Measurements from ENCODE around the gene COG1.

Gene COG1

DNA sequence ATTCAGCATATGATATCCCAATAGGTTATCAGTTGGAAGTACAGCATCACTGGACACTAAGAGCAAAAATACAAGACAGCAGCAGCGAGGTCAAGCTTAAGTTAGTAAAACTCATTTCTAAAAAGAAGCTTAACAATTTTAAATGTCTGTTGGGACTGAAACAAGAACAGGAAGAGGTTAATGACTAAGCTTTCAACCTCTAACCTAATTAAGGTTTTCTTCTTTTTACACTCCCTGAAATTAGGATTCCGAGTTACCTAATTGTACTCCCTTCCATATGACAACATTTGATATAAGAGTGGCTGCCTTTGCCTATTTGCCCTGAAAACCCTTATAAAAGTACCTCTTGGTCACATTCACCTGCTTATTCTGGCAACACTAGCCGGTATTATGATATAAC lies 34.5 kb downstream of the COG1 start:
- DNase-seq (ENCODE audit: low read depth in 2 of 2): no peak

DNA sequence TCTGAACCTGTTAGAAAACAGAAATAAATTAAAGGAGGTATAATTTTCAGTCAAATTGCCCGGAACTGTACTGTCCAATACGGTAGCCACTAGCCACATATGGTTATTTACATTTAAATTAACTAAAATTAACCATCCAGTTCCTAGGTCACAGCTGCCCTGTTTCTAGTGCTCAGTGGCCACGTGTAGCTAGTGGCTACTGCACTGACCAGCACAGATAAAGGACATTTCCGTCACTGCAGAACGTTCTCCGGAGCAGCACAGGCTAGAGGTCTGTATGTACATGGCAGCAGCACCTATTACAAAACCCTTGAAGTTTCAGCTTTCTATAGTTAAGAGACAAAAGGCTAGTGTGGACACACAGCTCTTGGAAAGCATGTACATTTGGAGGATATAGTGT lies 35.1 kb downstream of the COG1 start:
- DNase-seq (ENCODE audit: low read depth in 2 of 2): no peak

DNA sequence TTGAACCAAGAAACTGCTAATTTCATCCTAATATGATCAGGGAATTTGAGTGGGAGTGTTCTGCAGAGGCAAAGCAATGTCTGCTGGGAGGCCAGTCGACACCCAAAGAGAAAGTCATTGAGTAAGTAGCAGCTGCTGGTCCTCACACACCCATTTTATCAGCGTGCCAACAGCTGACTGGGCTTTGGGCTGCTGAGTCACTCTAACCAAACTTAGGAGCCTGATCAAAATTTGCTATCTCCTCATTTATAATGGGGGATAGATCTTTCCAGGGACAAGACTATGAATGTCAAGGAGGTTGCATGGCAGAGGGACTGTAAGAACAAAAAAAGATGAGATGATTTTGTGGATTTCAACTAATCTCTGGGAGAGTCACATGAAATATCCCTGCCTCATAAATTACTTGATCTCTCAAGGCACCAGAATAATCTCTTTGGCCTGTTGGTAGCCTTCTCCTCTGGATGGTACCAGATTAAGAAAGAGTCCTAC lies 35.9 kb downstream of the COG1 start:
- DNase-seq (ENCODE audit: low read depth in 2 of 2): peak; percentile 36 to 42

DNA sequence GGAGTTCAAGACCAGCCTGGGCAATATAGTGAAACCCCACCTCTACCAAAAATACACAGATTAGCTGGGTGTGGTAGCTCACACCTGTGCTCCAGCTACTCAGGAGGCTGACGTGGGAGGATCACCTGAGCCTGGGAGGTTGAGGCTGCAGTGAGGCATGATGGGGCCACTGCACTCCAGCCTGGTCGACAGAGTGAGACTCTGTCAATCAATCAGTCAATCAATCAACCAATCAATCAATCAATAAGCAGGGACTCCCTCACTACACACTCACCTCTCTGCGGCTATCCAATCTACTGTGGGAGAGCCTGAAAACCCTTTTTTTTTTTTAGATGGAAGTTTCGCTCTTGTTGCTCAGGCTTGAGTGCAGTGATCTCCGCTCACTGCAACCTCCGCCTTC lies 37.2 kb downstream of the COG1 start:
- no peak for DNase-seq (ENCODE audit: low read depth in 2 of 2)

DNA sequence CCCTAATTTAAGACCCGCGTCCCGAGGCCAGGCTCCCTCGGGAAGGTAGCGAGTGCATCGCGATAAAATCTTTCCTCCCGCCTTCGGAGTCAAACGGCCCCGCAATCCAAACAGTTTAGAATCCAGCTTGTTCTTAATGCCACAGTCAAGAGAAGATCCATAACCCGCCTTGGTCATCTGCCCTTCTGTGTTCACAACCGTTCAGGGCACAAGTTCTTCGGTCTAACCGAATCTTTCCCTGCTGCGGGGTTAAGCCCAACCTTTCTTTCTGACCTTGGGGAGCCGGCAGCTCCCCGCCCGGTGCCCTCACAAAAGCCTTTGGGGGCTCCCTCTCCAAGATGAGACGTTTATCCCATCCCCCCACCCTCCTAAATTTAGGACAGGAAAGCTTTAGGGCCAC lies 38.5 kb downstream of the COG1 start:
- DNase-seq (ENCODE audit: low read depth in 2 of 2): no peak

DNA sequence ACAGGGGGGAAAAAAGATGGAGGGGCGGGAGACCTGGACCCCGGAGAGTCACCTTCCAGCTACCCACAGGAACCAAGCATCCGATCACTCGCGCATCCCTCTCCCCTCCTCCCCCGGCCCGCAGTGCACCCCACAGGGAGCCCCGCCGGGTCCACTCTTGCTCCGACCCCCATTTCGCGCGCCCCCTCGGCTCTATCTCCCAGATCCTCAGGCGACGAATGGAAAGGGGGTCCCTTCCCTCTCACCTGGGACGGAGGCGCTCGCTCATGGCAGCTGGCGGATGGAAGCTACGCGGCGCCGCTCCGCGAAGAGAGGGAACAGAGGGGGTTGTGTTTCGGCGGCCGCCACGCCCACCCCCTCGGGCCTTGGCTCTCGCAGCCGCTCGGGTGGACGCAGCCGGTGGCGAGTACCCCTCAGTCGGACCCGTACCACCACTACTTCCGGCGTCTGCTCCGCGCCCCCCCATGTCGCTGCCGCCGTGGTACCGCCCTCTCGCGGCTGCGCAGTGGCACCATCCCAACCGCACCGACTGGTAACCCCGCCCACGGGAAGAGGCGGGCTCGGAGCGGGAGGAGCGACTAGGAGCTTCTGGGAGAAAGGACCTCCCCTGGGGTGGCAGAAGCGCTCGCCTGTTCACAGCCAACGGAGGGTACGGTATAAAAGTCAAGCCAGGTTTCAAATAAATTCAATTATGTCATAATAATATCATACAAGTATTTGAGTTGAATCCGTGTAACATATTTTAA lies 39.2 kb downstream of the COG1 start:
- peak; percentile 82 to 83 for DNase-seq (ENCODE audit: low read depth in 2 of 2)

DNA sequence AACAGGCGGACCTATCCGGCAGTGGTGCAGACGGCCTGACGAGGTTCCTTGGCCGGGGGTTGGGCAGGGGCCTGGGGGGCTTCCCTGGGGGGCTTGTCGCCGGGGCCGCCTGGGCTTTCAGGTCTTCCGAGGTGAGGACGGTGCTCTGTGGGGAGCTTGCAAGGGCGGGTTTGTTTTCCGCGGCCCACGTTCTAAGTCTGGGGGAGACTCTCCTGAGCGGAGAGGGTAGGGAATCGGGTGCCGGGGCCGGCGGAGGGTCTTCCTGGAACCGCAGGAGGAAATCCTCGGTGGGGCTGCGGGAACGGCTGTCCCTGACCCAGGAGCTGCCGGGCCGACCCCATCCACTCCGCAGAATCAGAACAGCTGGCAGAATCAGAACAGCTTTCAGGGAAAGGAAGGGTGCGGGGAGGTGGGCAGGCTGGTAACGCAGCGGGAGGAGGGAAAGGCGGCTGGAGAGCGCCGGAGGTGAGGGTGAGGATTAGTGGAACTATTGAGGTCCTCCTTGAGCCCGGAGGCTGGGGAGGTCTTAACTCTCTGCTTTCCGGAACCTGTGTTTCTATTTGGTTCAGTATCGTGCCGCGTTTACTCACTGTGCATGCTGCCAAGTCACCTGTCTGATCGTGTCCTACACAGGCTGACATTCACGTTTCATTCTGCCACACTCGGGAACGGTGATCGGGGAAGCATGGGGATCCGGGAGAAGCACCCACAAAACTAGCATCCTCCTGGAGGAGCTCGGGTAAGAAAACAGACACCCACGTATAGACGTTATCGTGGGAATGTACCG lies 39.9 kb downstream of the COG1 start:
- no peak for DNase-seq (ENCODE audit: low read depth in 2 of 2)

DNA sequence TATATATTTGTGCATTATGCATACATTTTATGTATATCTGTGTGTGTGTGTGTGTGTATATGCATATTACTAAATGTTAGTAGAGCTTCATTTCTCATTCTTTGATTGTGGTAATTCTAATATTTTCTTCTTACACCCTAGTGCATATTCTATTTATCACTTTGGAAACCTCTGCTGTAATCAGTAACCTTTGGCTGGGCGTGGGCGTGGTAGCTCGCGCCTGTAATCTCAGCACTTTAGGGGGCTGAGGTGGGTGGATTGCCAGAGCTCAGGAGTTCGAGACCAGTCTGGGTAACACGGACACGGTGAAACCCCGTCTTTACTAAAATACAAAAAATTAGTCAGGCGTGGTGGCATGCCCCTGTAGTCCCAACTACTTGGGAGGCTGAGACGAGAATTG lies 41.9 kb downstream of the COG1 start:
- DNase-seq (ENCODE audit: low read depth in 2 of 2): no peak

DNA sequence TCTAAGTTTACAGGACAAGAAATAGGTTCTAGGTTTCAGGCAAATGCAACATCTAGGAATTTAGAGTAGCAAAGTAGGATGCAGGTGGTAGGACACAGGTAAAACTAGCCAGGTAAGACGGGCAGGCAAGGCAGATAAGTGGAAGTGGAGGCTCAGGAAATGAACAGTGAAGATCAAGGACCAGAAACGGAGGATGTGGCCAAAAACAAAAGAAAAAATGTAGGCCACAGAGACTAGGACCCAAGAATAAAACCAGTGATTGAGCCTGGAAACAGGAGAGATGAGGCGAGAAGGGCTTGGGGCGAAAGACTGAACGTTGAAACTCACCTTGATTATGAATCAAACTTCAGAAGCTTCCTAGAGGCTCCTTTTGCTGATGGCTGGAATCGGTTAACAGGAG lies 44.9 kb downstream of the COG1 start:
- DNase-seq (ENCODE audit: low read depth in 2 of 2): no peak

DNA sequence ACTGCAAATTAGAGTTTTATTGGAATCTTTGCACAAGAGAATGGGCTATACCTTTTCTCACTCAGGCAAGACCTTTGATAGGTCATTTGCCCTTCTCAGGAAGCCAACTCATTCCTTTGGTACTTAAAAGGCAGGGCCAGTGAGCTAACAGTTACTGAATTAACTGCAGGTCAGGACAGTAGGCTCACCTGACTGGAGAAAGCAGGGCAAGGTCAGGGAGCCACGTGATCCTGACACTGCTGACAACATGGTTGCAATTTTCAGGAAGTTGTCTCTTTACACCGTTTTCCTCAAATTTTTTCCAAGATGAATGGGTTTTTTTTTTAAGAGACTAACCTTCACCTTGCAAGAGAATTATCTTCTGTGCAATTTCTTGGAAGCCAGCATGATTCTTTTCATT lies 47.7 kb downstream of the COG1 start:
- DNase-seq (ENCODE audit: low read depth in 2 of 2): no peak

DNA sequence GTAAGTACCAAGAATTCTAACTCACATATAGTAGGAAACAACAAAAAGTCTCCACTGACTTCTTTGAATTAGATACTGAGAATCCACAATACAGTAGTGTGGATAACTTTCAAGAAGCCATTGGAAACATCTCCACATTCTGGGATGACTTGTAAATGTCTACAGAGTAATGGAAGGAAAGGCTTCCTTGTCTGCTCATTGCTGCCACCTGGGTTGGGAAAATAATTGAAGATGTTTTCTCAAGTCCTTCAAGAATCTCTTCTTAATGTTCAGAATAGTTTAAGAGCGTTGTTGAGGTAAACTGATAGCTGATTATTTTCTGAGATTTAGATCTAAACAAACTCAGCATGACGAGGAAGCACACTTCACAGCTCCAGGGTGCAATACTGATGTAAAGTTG lies 54.9 kb downstream of the COG1 start:
- DNase-seq (ENCODE audit: low read depth in 2 of 2): no peak

DNA sequence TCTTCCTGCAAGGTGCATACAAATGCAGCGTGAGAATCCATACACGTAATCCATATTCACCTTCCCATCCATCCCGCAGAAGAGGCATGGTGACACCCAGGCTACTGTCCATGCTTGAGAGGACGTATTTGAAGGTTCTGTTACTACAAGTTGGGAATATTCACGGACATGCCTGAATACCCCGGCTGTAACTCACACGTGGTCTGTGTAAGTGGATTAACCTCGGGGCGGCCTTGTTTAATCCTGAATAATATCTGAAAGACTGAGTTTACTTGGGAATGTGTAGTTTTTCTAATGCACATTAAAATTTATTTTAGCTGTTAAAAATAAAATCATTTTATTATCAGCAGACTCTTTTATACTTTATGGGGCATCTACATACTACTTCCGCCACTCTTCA lies 55.7 kb downstream of the COG1 start:
- DNase-seq (ENCODE audit: low read depth in 2 of 2): no peak

DNA sequence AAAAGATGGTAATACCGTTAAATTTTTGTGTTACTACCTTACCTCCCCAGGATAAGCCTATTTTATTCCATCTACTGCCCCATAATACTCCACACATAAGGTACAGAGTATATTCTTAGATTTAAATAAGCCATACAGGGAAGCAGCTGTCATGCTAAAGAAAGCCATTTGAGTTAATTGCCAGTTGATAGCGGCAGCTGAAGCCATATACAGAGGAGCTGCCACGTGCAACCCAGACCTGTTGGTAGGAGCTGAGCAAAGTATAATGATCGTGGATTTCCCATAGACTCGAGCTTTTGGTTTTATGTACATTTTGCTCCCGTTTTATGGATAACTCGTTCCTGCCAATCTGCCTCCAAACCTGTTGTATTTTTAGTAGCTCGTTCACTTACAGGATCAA lies 56.8 kb downstream of the COG1 start:
- no peak for DNase-seq (ENCODE audit: low read depth in 2 of 2)

DNA sequence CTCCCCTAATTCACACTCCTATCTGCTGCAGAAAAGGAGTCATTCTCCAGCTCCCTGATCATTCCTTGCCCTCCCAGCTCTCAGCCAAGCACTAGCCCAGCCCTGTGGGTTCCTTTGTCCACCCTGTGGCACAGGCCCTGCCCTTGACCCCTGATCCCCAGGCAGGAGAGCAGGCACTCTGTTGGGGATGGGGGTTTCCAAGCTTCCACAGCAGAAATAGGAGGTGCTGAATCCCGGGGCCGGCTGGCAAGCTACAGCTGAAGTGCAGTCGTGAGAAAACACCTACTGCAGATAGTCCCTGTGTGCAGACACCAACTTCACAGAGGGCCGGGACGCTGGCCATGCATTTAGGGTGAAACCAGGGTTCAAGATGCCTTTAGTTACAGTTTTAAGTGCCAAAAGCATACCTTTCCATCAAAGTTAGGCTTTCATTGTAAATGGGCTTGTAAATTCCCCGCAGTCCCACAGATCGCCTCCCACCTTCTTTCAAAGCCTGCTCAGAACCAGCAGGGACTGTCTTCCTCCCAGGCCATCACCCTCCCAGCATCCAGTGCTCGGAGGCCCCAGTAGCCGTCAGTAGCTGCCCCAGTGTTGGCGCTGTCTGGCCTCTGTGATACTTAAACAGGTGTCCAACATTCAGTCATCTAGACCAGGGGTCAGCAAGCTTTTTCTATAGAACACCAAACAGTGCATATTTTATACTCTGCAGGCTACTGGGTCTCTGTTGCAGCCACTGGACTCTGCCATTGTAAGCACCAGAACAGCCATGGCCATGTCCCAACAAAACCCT lies 58.2 kb downstream of the COG1 start:
- DNase-seq (ENCODE audit: low read depth in 2 of 2): no peak

DNA sequence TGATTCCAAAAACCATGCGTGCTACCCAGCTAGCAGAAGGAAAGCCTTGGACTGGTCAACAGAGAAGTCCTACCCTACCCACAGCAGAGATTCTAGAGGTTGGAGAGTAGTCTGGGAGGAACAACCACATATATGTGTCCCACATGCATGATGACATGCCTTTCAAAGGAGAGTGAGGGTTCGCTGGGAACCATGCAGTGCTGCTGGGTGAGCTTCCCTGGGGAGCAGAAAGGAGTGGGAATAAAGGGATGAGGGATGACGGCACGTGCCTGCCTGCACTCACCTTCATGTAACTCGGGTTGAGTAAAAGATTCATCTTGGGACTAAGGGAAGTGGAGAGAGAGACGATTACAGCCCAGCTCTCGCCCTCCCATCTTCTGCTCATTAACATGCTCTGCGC lies 59.0 kb downstream of the COG1 start:
- DNase-seq (ENCODE audit: low read depth in 2 of 2): no peak

DNA sequence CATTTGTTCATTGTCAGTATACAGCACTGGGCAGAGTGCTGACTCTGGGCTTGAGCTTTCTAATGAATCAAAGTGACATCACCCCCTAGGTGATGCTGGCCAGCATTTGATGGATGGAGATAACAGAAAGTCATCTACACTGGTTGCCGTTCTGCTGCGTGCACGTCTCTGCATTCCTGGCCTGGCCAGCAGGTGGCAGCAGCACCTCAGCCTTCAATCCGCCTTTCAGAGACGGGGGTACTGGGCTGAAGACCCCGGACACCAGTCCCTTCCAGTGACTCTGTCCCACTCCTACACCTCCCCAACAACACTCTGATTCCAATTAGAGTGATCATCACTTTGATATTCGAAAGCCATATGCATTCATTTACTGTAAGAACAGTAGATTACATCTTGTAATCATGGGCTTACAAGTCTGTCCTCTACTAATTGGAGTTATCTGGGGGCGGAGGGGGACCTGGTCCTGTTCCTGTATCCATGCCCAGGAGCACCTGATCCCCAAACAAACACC lies 62.9 kb downstream of the COG1 start:
- DNase-seq (ENCODE audit: low read depth in 2 of 2): no peak

DNA sequence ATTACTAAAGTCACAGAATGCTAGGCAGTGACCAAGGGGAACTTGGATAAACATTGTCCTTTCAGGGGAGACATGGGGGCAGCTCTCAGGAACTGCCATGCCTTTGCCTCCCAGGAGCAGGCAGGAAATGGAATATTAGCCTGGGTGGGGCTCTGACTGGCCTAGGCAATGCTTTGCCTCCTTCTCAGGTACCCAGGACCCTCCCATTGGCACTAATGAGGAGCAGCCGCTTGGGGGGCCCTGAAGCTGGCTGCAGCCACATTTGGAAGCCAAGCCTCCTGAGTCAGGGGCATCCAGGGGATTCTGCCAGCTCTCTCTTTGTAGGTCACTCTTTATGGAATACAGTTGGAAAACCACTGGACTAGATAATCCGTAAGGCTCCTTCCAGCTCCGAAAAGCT lies 63.4 kb downstream of the COG1 start:
- DNase-seq (ENCODE audit: low read depth in 2 of 2): no peak

DNA sequence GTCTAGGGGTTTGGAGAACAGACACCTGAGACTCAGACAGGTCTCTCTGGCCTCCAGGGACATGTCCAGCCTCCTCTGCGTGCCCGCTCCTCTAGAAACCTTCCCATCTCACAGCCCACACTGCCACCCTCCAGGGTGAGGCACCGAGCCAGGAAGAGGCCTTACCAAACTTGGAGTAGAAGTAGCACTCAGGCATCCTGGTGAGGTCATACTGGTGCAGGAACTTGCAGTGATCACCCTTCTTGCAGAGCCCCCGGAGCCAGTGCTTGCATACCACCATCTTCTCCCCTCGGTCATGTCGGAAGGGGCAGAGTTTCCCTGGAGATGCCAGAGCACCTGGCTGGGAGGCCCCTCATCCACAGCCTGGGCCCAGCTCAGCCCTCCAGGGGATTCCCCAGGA lies 64.7 kb downstream of the COG1 start:
- no peak for DNase-seq (ENCODE audit: low read depth in 2 of 2)
